Prostate gland (tissue), 2 donors: ENCODE data around the gene GAD1.

ENCODE experiments used
- POLR2A ChIP-seq: fragments of 450-650 bp; IDR thresholded peaks from one replicate; pipeline ENCODE4 v1.6.1; 2016; ENCODE audit warnings: antibody characterized with exemption, mild to moderate bottlenecking
- TF ChIP-seq, protein P1 (sequence below), 4 experiments: fragments of 200-600 bp in 2 of 4; fragments of 450-650 bp in 2 of 4; sonication (generic) in 2 of 4; IDR thresholded peaks; 1 replicate in 3 of 4; 2 replicates in 1 of 4; pipeline ENCODE4 v1.5.1; 2016 to 2019; ENCODE audit warnings: antibody characterized with exemption in 4 of 4, mild to moderate bottlenecking in 2 of 4, moderate library complexity in 2 of 4

GRCh38 chr2:170774074-170774473 lies 42.6 kb upstream of the GAD1 start:
- TF ChIP-seq, protein P1, sequence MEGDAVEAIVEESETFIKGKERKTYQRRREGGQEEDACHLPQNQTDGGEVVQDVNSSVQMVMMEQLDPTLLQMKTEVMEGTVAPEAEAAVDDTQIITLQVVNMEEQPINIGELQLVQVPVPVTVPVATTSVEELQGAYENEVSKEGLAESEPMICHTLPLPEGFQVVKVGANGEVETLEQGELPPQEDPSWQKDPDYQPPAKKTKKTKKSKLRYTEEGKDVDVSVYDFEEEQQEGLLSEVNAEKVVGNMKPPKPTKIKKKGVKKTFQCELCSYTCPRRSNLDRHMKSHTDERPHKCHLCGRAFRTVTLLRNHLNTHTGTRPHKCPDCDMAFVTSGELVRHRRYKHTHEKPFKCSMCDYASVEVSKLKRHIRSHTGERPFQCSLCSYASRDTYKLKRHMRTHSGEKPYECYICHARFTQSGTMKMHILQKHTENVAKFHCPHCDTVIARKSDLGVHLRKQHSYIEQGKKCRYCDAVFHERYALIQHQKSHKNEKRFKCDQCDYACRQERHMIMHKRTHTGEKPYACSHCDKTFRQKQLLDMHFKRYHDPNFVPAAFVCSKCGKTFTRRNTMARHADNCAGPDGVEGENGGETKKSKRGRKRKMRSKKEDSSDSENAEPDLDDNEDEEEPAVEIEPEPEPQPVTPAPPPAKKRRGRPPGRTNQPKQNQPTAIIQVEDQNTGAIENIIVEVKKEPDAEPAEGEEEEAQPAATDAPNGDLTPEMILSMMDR (IDR thresholded peaks at IDR 0.05), result no peak
- no peak for TF ChIP-seq POLR2A
